Astrocyte of the cerebellum (primary cell): ENCODE results near the gene MYOD1.

ENCODE experiments used
- DNase-seq: peaks from one replicate; pipeline ENCODE4 v3.0.0-alpha.2; 2011; ENCODE audit warnings: low read depth
- H3K4me3 ChIP-seq: 2 replicates; pipeline ENCODE4 v1.5.1; 2011; ENCODE audit warnings: mild to moderate bottlenecking, low read depth, low read length, moderate library complexity
- CTCF ChIP-seq: IDR thresholded peaks from 2 replicates; pipeline ENCODE4 v1.5.1; 2012; ENCODE audit warnings: low read length, low read depth, moderate library complexity, mild to moderate bottlenecking; ENCODE audit errors: missing control alignments
- in situ Hi-C: cut with HindIII; loops from 2 replicates; pipeline ENCODE4 v1.10.0; 2017; ENCODE audit warnings: low sequenced_read_pairs

Gene MYOD1

GRCh38 chr11:17736930-17737817, 17.8 kb downstream of the MYOD1 start:
- no peak for TF ChIP-seq CTCF
- in situ Hi-C loops: no loop called here
- no peak overlapping the region for H3K4me3 ChIP-seq

GRCh38 chr11:17738151-17738973, 19.0 kb downstream of the MYOD1 start:
- in situ Hi-C loops: no loop called here
- TF ChIP-seq CTCF: no peak
- no peak for DNase-seq
- H3K4me3 ChIP-seq: no peak overlapping the region

More at GRCh38 chr11:17736930-17737817, 17.8 kb downstream of the MYOD1 start:
- DNase-seq: no peak

GRCh38 chr11:17739945-17740338, 20.6 kb downstream of the MYOD1 start:
- no peak overlapping the region for H3K4me3 ChIP-seq
- no peak for TF ChIP-seq CTCF
- in situ Hi-C loops: no loop called here
- DNase-seq: no peak

DNA sequence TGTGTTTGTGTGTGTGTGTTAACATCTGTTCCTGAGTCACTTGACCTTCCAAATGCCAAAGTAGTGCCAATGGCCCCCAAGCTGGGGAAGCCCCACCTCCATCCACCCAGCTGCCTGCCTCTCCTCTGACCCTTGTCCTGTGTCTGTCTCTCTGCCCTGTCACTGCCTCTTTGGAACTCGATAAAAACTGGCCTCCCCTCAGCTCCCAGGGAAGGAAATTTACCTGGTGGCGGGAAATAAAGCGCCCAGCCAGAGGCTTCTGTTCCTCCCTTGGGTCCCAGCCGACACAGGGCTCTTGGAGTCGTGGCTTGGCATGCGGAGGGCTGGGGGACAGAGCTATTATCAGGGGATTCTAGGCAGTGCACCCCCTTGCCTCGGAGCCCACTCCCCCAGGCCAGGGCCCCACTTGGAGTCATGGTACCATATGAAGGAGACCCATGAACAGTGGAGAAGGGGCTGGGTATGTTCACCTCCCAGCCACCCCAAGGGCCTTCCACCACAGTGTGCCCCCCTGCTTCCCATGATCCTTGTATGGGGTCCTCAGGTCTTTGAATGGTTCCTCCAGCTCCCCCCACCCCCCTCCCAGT, 21.4 kb downstream of the MYOD1 start:
- no peak for TF ChIP-seq CTCF
- in situ Hi-C loops: no loop called here
- no peak overlapping the region for H3K4me3 ChIP-seq
- no peak for DNase-seq

GRCh38 chr11:17741487-17741886, 22.1 kb downstream of the MYOD1 start:
- no peak for DNase-seq
- in situ Hi-C loops: no loop called here
- no peak for TF ChIP-seq CTCF
- no peak overlapping the region for H3K4me3 ChIP-seq

GRCh38 chr11:17742019-17742418, 22.6 kb downstream of the MYOD1 start:
- no peak for DNase-seq
- no peak overlapping the region for H3K4me3 ChIP-seq
- in situ Hi-C loops: no loop called here
- TF ChIP-seq CTCF: no peak
